ENCODE data around the gene ANGPTL2.

The ANGPTL2 gene

DNA sequence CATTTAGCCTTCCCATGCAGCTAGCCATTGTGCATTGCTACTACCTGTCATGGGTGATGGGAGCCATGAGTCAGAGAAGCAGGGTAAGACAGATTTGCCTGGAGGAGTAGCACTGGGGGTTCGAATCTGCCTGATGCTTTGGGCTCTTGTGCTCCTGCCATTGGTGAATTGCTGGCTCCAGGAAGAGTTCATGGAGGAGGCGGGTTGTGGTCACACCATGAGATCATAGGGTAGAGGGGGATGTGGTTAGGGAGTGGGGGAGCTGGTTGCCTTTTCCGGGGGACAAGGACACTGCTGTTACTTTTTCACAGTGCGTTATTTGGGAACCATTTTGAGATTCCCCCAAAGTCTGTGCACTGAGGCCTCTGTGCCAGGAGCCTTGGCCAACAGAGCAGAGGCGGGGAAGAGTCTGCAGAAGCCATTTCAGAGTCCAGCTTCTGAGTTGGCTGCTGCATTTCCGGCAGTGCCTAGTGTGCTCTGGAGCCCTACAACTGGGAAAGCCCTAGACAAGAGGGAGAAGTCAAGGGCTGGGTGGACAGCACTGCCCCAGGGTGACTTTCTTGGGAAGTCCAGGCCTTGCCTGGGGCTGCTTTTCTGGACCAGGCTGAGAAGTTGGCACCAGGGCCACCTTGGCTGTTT, 6.2 kb downstream of the ANGPTL2 start:
- DNase-seq, result no peak

DNA sequence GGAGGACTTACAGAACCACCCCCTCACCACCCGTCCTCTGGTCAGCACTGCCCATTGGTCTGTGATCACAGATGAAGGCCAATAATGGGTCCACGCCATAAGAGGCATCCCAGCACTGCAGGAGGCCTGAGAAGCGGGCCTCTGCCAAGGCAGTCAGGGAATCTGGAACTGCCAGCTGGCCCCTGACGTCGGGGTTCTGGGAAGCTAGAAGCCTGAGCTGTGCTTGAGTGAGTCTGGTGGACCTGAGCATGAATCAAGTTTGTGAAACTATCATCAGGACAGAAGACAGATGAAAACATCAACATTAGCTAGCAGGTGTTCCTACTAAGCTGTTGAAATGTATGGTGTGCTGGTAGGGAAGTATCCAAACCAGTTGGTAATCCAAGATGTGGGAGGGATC, 7.8 kb downstream of the ANGPTL2 start:
- DNase-seq, result no peak

DNA sequence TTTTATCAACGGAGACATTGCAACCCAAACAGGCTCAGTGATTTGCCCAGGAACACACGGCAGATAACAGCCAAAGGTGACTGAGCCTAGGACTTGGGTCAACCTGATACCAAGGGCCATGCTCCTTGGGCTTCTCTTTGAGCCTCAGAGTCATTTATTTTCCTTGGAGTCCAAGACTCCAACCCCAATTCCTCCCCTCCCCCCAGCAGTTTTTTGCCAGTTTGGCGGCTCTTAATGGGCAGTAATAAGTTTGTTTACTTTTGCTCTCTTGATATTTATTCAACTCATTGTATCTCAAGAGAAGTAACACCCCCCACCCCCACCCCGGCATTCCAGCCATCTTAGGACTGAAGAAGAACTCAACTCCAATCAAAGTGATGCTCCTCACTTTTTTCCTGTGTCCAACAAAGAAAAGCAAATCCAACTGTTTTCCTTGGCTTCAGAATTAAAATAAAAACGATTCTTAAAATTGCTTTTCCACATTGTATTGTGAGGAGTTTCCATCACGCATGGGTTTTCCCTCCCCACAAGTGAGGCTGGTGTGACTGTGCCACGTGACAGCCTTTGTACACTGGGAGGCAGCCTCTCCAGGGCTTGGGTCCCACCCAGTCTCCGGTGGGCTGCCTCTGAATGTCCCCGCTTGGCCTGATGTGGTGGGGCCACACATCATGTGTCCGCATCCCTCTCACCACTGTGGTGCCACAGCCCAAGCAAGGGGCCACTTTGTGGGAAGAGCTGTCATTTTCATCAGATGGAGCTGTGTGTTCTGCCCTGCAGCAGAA, 9.1 kb downstream of the ANGPTL2 start:
- DNase-seq, result no peak

DNA sequence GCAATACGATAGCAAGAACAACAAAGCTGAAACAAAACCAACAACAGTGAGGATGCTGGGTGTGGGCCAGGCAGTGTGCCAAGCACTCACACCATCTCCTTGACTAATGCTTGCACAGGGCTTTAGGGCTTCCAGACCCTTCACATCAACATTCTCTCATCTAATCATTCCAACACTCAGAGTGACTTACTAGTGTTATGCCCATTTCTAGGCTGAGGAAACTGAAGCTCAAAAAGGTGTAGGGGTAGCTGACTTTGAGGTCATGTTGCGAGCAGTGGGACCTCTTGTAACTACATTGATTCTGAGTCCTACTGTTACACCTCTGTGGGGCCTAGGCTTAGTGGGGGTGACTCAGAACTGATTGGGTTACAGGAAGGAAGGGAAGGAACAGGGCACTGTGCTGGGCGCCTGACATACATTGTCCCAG, 9.7 kb downstream of the ANGPTL2 start:
- no peak for DNase-seq

DNA sequence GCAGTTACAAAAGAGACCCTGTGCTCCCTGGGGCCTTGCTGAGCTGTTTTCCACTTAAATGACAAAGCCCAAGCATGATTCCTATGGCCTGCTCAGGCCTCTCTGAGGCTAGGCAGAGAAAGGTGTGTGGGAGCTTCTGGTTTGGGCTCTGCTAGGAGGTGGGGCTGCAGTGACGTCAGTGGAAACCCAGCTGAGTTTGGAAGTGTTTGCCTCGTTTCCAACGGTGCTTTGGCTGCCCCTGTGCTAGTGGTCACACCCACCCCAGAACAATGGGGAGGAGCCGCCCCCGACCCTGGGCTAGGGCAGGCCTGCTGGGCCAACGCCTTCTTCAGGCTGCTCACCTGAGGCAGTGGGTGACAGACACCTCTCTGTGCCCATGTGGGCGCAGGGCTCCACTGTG, 10.4 kb downstream of the ANGPTL2 start:
- no peak for DNase-seq

DNA sequence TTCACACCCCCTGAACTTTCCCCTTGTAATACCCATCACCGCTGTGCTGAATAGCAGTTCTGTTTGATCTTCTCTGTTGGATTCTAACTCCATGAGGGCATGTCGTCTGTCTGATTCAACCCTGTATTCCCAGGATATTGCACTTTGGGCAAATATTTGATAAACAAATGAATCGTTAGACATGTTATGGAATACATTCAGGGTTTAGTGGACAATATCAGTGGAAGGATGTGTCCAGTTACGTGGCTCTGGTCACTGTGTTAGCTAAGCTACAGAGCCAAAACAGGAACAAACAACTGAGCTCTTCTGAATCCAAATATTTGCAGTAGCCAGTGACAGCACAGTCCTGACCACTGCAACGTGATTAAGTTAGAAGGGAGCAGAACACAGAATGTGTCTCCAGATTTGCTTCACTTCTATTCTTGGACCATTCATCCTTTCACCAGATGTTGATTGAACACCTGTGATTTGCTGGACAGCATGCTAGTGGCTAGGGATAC, 13.2 kb downstream of the ANGPTL2 start:
- no peak for DNase-seq

DNA sequence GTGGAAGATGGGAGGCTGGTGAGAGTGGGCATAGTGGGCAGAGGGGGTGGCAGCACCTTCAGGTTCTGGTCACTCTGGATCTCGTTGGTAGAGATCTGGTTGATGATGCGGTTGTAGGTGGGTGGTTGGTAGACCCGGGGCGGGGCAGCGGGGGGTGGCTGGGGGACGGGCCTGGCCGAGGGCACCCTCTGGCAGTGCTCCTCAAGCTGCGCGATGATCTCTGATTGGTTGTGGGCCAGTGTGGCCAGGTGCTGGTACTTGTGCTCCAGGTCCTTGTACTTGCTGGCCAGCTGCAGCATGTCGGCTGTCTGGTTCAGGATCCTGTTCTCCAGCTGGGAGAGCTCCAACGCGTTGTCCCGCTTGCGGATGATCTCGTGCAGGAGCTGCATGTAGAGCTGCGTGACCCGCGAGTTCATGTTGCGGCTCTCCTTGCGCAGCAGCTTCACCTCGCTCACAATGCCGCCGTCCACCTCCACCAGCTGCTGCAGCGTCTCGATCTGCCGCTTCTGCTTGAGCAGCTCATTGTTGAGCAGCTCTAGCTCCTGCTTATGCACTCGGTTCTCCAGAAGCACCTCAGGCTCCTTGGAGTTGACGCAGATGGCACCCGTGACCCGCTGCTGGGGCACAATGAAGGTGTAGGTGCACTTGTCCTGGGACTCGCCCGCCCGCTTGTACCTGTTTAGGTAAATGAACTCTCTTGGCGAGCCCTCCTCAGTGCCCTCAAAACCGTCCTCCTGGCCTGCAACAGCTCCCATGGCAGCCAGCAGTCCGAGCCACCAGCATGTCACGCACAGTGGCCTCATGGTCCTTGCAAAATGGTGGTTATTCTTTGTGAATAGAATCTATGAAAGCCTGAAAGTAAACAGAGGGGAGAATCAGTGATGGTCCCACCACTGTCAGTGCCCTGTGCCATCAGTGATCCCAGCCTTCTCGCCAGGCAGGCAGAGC, 14.2 kb downstream of the ANGPTL2 start:
- DNase-seq, result no peak

DNA sequence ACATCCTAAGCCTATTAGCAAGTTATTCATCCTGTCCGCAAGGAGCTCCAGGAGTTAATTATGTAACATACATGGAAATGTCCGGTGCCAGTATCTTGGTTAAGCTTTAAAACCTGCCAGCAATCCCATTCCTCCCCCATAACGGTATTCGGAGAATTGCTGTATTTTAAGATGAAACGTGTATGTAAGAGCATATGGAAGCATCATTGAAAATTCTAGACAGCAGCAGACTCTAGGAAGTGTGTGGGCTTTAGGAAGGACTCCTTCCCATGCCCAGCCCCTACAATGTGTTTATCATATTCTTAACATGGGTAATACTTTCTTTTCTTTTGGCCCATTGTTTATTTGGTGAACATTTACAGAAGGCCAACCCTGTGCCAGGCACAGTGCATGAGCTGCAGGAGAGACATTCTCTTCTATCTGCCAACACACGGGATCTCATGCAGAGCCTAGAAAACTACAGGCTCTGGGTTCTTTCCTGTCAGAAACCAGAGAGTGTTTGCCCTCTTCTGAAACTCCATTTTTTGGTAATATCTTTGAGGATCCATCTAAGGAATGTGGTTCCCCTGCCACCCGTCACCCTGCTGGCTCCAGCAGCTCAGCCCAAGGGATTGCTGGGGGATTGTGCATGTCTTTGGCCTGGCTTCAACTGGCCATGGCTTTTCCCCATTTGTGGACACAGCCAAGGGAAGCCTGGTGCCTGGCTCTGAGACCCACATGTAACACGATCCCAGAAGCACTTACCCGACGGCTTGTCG, 15.1 kb downstream of the ANGPTL2 start:
- no peak for DNase-seq

DNA sequence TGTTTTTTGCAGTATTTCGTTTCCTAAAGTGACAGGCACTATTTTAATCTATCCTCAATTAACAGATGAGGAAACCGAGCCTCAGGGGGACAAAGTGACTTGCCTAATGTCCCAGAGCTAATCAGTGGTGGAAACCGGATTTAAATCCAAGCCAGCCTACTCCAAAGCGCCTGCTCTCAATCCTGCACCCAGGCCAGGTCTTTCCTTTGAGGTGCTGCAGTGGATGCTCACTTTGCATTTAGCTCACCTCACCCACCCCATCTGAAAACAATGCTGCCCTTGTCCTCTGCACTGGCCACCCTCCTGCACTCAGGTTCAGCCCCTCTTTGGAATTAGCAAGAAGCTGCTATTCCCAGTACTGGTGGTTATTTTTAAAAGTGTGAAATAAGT, 16.0 kb downstream of the ANGPTL2 start:
- no peak for DNase-seq

DNA sequence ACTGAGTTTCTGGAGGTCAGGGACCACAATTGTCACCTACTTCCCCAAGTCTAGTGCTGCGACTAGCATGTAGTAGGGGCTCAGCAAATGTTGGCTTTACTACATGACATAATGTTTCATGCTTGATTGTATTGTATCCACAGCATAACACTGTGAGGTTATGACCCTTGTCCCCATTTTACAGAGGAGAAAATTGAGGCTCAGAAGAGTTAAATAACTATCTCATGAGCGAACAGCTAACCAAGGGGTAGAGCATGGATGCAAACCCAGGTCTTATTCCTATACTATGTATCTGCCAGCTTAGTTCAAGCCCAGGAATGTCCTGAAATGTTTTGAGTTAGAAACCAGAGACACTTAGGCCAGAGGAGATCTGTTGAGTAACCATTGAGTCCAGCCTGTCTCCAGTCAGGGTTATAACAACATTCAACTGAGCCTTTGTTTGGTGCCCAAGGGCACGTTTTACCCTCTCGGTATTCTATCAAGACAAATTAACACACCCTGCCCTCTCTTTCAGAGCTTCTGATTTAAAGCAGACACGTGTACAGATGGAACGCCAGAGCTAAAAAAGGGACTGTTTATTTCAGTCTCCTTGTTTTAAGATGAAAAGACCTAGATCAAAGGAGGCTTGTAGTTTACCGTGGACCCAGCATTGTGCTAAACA, 16.5 kb downstream of the ANGPTL2 start:
- DNase-seq, result no peak

DNA sequence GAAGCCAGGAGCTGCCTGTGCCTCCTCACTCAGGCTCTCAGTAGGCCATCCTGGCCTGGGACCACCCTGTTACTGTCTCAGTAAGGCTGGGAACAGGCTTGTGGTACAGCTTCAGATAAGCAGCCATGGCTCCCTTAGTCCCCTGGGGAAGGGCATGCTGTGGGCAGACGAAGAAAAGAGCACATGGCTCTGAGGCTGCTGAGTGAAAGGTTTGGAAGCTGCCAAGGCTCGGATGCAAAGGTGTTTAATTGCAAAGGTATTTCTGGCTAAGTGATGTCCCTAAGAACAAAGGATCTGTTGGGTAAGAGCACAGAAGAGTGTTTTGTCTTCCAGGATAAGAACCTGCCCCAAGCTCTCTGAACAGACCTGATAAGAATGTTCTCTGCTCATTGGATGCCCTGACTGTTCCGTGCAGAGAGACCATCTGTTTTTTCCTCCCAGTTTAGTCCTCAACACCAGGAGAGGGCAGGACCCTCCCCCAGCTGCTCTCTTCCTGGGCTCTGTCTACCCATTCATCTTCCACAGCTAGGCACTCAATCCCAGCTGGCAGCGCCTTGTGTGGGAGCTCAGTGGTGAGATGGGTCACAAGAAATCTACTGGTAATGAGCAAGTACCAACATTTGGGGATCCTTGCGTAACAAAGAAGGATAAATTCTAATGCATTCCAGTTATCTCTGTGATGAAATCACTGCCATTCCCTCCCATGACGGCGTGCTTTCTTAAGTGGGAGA, 17.7 kb downstream of the ANGPTL2 start:
- no peak for DNase-seq

DNA sequence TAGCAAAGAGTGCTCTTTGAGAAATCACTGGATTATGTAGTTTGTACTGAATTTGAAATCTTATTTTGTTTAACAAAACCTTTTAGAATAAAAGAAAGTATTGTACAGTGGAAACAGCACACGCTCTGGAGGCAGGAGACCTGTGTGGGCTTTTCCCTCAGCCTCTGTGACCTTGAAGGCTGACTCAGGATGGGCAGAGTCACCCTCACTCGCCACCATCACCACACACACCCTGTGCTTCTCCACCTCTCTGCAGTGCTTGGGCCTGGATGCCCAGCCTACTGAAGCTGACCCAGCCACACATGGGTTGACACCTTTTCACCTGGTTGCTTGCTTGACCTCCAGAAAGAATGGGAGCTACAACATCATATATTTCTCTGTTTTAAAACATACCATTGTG, 19.6 kb downstream of the ANGPTL2 start:
- DNase-seq, result no peak

DNA sequence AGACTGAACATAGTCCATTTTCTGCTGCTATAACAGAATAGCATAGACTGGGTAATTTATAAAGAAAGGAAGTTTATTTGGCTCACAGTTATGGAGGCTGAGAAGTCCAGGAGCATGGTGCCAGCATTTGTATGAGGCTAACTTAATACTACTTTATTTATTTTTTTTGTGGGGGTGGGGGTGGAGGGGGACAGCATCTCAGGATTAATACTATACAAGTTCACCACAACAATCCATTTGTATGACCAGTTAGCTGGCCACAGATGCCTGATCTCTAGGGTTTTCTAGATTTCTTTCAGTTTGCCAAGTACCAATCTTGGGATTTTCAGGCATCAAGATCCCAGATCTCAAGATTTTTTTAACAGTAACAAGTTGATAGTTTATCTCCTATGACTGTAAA, 20.3 kb downstream of the ANGPTL2 start:
- no peak for DNase-seq

DNA sequence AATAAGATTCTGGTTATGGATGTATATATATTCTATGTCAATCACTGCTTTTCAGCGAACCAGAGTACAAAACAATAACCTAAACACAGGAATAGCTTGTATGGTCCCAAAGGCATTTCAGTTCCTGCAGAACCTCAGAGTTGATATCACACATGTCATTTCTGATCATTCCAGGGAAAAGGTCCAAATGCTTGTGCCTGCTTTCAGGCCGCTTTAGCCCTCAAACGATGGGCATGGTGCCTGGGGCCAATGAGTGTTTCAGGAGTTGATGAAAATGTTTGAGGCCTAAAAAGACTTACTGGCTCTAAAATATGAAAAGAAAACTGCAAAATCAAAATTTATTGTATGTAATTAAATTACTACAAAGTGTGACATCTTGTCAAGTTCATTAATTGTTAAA, 22.8 kb downstream of the ANGPTL2 start:
- DNase-seq, result no peak

DNA sequence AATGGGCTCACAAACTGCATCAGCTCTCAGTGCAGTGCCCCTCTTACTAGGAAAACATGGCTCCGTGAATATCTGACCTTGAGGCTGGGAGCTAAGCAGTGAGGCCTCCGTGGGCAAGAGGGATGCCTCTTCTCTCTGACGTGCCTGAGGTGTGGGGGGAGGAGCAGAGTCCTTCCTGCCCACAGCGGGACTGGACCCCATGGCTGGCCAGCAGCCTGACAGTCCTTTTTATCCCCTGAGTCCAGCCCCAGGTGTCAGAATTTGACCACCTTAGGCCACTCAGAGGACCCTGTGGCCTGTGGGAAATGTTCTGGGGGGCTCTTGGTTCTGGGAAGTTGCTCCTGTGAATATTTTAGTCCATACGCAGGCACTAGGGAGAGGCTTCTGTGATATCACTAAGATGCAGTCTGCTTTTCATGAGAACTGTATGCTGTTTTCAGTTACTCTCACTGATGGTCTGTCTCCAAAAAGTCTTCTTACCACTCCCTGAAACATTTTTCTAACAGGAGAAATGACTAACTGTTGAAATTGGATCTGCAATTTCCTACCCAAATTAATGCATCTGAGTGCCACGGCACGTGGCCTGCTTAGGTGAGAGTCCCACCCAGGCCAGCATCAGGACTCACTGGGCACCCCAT, 23.4 kb downstream of the ANGPTL2 start:
- DNase-seq, result no peak

DNA sequence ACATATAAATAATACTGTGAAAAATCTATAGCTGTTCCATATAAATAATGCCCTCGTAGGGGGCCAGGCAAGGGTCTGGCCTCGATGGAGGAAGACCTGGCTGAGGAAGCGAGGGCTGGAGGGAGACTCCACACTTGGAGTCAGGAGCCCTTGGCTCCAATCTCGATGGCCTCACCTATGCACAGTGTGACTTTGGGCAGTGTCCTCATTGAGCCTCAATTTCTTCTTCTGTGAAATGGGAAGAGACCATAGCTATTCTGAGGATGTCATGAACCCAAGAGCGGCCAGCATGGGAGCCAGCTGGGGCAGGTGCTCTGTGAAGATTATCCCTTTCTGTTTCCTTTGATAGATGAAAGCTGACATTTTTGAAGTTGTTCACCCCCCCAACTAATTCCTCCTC, 24.8 kb downstream of the ANGPTL2 start:
- no peak for DNase-seq

DNA sequence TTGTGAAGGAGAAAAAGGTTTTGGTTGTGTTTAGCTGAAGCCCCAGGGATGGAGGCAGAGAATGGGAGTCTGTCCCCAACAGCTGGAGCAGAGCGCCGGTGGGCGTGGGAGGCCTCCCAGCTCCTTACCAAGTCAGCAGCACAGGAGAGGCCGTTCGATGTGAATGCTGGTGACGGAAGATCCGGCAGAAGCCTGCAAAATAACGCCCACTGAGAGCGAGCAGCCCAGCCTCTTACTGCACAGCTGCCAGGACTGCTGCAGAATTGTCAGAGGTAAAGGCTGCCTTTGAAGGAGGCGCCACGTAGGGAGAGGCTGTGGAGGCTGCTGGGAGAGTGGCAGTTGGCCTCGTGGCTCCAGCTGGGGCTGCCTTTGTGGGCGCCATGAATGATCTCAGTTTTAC, 26.2 kb downstream of the ANGPTL2 start:
- DNase-seq, result no peak

DNA sequence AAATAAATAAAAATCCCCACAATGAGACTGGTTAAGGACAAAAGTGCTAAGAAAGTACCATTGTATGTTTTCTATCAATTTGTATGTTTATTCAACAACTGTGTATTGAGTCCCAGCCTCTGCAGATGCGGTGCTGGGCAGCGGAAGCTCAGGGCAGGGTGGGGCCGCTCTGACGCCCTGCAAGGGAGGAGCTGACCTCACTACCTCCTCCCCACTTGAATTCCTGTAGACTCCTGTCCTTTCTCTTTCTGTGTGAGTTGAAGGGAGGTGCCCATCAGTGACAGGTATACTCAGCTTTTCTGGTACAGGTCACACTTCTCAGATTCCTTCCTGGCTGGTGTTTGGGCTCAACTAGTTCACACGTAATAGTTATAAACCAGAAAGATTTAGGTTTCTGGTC, 27.0 kb downstream of the ANGPTL2 start:
- DNase-seq, result no peak

DNA sequence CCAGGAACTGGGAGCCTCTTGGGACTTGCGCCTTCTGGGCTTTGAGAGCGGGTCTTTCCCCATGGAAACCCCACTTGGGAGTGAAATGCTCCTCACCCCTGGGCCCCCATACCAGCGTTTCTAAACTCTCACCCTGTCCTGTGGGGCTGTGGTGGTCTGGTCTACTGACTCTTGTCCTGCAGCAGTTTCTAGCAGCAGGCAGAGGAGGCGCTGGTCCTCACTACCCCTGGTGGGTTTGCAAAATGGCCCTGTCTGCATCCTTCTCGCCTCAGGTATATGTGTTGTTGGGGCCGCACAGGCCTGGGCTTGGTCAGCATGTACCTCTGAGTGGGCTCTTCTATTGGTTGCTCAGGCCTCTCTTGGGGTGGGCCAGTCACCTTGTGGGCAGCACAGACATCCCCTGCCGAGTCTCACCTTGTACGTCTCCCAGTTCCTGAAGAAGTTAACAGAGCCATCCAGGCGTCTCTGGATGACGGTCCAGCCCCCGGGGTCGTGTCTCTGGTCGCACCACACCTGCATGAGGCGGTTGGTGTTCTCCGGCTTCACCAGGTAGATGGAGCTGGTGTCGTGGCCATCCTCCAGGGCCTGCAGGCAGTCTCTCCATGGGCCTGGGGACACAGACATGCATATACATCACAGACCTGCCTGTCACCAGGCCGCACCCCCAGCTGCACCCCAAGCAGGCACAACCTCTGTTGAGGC, 29.0 kb downstream of the ANGPTL2 start:
- DNase-seq, result no peak

DNA sequence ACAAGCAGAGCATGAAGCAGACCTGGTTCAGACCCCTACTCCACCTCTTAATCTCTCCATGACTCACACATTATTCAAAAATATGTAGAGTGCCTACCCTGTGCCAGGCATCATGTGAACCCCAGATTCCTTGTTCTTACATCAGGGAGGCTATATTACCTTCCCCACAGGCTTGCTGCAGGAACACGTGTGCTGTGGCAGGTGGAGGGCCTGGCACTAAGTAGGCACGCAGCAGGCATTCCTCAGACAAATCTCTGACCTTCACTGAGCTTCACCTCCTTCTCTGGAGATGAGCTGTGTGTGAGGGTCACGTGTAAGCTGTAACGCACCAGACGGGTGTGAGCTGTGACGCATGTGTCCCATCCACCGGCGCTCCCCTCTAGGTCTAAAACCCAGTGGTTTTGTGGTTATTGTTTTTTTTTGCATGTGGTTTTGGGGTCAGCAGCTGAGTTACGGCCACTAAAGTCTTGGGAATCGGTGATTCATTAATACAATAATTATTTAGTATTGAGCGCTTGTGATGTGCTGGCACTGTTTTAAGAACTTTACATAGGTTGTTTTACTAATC, 30.3 kb downstream of the ANGPTL2 start:
- DNase-seq, result no peak

All from activated CD4-positive, CD25-positive, alpha-beta regulatory T cell (primary cell).